ENCODE data around the gene DDC.

The DDC gene

GRCh38 chr7:50491943-50492342, 73.3 kb downstream of the DDC start:
- no peak for DNase-seq (ENCODE audit: low read depth in 3 of 3, low spot score in 1 of 3)

GRCh38 chr7:50491209-50491608, 74.0 kb downstream of the DDC start:
- no peak for DNase-seq (ENCODE audit: low read depth in 3 of 3, low spot score in 1 of 3)

DNA sequence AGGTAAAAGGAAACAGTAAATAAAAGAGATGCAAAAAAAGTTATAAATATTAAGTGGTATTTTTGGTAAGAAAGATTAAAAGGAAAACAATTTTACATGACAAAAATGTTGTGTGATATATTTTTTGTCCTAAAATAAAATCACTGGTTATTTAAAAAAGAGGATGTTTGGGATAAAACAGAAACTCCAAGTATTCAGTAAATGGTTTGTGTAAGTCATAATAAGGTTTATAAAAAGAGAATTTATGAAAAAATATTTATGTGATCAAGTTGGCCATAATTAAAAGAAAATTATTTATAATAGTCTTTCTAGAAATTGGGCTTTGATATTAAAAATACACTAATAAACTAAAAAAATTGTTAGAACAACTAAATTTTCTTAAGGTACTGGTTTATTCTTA, 76.8 kb downstream of the DDC start:
- DNase-seq (ENCODE audit: low read depth in 3 of 3, low spot score in 1 of 3): no peak

DNA sequence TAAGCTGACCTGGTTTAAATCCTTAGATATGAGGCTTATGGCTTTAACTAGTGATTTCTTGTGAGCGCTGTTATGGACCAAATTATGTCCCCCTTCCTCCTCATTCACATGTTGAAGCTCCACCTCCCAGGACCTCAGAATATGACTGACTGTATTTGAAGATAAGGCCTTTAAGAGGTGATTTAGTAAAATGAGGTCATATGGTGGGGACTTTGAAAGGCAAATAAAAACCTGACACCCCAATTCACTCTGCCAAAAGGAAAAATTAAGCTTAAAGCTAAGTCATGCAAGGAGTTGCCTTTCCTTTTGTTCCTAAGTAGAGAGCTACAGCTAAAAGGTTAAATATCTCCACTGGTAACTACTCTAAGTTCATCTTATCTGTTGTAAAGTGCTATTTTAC, 78.7 kb downstream of the DDC start:
- no peak for DNase-seq (ENCODE audit: low read depth in 3 of 3, low spot score in 1 of 3)

DNA sequence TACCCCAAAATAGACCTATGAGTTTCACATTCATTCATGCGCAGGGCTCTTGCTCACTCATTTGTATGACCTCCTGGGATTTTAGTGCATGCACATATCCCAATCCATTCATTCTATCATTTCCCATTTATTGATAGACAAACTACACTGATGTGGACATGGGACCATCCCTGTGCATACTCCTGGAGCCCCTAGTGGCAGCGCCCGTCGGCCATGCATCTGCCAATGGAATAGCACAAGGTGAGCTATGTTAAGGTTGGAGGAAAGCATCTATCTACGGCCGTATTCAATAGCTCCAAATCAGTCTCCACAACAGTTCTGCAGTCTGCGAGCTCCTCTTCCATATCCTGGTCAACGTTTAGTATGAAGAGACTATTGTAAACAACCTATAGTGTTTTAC, 83.3 kb downstream of the DDC start:
- no peak for DNase-seq (ENCODE audit: low read depth in 3 of 3, low spot score in 1 of 3)

GRCh38 chr7:50480797-50481196, 84.4 kb downstream of the DDC start:
- no peak for DNase-seq (ENCODE audit: low read depth in 3 of 3, low spot score in 1 of 3)

GRCh38 chr7:50479743-50480517, 85.3 kb downstream of the DDC start:
- DNase-seq (ENCODE audit: low read depth in 3 of 3, low spot score in 1 of 3): no peak

DNA sequence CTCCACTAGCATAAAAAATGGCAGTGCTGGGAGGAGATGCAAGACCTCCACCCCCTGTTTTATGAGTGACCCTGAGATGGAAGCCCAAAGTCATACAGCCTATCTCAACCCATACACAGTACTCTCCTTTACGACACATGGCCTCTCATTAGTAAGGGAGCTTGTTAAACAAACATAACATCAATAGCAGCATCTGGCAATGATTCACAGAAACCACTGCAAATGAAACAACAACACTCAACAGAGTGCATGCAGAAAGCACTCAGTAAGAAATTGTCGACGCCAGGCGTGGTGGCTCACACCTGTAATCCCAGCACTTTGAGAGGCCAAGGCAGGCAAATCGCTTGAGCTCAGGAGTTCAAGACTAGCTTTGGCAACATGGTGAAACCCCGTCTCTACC, 87.6 kb downstream of the DDC start:
- no peak for DNase-seq (ENCODE audit: low read depth in 3 of 3, low spot score in 1 of 3)

GRCh38 chr7:50476953-50477625, 88.1 kb downstream of the DDC start:
- DNase-seq (ENCODE audit: low read depth in 3 of 3, low spot score in 1 of 3): no peak

GRCh38 chr7:50475340-50475739, 89.9 kb downstream of the DDC start:
- DNase-seq (ENCODE audit: low read depth in 3 of 3, low spot score in 1 of 3): no peak

DNA sequence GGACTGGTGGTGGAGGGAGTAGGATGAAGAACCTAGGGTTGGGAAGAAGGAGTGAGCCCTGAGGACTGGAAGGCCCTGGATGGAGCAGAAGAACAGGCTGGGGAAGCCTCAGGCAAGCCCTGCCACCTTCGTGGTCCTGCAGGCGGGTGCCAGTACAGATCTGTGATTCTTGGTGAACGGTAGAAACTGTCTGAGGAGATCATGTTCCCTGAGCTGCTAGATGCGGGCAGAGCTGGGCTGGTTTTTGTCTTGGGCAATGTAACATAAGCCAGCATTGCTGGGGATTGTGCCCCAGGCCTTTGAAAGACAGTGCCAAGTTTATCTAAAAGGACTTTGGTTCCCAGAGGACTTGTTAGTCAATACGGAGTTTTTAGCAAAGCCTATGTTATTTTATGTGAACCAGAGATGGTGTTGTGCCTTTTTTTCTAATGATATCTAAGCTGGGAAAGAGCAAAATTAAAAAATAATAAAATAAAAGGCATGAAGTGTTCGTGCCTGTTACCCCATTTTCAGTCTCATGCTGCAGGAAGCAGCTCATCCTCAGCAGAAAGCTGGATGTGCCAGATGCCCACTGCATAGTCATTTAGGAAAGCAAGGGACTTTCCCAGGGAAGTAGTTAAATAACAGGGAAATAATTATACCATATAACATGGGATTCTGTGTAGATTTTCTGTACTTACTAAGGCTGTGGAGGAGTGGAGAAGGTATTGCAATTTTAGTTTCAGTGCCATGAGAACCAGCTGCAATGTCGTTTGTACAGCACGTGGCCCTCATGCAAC, 90.6 kb downstream of the DDC start:
- DNase-seq (ENCODE audit: low read depth in 3 of 3, low spot score in 1 of 3): no peak

- no peak for DNase-seq (ENCODE audit: low read depth in 3 of 3, low spot score in 1 of 3)
Observed at GRCh38 chr7:50473531-50473930, 91.7 kb downstream of the DDC start.

- DNase-seq (ENCODE audit: low read depth in 3 of 3, low spot score in 1 of 3): no peak
Observed at GRCh38 chr7:50472427-50472826, 92.8 kb downstream of the DDC start.

DNA sequence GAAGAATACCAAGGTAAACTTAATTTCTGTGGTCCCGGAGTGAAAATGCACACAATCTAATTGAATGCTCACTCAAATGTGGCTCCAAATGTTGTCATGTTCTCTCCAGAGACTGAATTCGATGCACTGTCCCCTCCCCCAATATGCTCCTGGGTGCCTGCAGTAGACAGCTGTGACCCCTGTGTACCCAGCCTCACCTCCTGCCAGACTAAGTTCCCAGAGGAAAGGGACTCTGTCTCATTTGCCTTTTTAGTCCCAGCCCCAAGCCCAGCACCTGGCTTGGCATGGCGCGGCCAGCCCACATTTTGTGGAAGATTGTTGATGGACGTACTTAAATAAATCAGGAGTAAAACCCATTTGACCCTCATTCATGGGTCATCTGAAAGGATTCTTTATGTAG, 93.2 kb downstream of the DDC start:
- DNase-seq (ENCODE audit: low read depth in 3 of 3, low spot score in 1 of 3): no peak

DNA sequence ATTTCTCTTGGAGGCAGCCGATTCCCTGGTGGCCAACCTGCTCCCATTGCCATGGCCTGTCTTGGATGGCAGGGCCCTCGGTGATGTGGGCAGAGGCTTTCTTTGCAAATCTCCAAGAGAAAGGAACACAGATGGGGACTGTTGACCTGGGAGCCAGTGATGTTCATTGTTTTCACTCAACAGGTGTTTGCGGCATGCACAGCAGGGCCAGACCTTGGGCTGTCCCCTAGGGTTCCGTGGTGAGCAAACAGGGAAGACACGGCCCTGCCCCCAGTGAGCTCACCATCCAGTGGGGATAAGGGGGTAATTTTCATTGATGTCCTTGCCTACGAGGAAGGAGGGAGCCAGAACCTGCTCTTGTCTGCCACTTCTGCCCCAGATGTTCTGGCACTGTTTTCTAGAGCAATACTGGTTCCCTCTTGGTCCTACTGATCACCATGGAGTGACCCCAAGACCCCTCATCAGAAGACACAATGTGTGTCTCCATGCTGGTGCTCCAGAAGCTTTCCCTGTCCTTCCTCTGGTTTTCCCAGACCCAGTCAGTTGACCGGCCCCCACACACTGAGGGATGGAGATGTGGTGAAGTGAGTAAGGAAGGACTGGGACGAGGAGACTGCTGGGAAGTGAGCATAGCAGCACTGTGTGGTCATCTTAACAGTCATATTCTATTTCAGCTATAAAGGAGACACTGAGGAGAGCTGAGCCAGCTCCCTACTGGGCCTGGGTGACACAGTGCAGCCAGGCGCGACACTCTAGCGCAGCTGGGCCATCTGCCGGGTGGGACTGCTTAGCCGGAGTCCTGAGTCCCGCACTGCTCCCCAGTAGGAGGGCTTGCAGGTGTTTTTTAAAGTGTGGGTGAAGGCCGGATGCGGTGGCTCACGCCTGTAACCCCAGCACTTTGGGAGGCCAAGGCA, 94.7 kb downstream of the DDC start:
- no peak for DNase-seq (ENCODE audit: low read depth in 3 of 3, low spot score in 1 of 3)

- DNase-seq (ENCODE audit: low read depth in 3 of 3, low spot score in 1 of 3): no peak
Observed at GRCh38 chr7:50469181-50469580, 96.0 kb downstream of the DDC start.

DNA sequence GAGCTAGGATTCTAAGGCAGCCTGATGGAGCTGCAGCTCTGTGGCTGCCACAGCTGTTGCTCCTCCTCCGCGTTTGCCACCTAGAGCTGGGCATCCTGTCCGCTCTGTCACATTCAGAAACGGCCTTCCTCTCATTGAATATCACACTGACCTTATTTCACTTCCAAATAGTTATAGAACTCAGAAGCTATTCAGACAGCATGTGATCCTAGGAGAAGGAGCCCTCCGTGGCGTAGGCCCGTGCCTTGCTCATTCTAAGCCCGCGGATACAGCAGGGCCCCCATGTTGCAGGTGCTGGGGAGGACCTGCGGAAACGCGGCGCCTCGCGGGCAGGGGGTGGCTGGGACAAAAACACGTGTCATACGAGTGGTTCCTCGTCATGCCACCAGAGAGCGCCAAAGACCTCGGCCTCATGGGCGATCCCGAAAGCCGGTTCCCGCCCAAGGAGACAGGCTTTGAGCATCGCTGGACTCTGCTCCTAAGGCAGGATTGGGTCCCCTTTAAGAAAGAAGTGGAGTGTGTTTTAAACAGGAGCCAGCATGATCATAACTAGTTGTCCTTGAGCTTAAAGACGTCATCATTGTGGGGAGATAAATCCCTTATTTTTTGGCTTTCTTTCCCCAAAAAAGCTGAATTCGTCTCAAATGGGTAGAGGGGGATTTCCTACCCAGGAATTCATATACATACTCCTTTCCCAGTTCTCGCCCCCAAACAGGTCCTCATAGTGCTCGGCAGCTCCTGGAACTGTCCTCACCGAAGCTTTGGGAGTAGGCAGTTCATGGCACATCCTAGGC, 97.2 kb downstream of the DDC start:
- DNase-seq (ENCODE audit: low read depth in 3 of 3, low spot score in 1 of 3): peak; percentile 41 to 73 (median 64)

DNA sequence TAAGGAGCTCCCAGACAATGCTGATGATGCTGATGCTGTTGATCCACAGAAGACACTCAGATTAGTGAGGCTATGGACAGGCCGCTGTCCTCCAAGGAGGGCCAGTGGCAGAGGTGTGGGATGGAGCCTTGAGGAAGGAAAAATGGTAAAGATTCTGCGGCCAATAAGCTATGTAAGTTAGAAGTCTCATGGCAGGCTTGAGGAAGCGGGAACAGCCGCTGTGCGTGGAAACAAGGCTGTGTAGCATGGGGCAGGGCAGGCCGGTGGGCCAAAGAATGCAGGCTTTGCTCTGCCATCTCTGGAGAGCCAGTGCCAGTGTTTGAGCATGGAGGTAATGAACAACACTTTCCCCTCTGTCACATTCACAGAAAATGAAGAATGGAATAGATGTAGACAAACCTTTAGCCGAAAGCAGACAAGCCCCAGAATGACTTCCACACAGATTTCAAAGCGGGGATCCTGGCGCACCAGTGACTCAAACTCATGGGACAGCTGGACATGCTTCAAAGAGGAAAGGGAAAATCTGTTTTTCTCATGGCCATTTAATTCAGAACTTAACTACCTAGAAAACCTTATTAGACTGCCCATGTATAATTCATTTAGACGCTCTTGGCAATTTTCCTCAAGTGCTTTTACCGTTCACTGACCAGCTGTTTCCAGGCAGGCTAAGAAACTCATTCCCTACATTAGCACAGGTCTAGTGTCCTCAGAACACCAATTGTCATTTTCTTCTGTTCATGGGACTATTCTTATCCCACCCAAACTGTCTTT, 98.2 kb downstream of the DDC start:
- no peak for DNase-seq (ENCODE audit: low read depth in 3 of 3, low spot score in 1 of 3)

DNA sequence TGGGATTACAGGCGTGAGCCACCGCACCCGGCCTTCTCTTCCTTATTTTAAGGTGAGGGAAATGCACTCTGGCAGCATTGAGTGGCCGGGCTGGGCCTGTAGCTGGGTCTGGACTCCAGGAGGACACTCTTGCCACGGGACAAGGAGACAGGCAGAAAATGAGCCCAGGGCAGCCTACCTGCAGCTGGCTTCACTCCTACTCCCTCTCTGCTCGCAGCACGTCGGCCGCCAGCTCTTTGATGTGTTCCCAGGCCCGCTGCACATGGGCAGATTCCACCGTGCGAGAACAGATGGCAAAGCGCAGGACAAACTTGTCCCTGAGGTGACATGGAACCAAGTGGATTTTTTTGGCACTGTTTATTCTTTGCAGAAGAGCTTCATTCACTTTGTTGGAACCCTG, 102.2 kb downstream of the DDC start:
- DNase-seq (ENCODE audit: low read depth in 3 of 3, low spot score in 1 of 3): no peak

- DNase-seq (ENCODE audit: low read depth in 3 of 3, low spot score in 1 of 3): no peak
Observed at GRCh38 chr7:50462361-50462760, 102.8 kb downstream of the DDC start.
